ENCODE results near the gene ANAPC5.
"Not testable (repeated sequence)": the region's sequence is repeated elsewhere in the genome, so short reads cannot be mapped to it uniquely, and the experiment has no call there.

The ANAPC5 gene

DNA sequence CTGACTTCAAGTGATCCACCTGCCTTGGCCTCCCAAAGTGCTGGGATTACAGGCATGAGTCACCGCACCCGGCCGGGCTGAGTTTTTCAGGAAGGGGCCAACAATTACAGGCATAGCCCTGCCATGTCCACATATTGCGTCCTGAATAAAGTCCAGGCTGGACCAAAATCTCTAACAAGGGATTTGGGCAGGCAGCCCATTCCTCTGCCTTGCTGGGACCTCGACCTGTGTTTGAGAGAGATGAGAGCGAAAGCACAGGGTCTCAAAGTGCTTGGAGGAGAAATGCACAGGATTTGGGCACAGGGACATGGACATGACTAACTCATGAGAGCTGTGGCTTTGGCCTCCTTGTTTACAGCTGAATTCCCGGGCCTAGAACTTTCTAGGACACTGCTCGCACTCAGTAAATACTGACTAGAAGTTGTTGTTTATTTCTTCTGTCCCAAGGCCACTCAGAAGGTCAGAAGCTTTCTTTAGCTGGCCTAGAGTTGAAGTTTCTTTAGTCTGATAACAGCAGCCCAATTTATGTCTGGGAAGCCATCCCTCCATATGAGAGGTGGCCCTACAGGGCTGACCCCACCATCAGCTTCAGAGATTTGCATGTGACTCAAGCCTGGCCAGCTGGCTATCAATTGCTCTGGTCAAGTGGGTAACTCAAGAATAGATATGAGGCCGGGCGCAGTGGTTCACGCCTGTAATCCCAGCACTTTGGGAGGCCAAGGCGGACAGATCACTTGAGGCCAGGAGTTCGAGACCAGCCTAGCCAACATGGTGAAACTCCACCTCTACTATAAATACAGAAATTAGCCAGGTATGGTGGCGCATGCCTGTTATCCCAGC lies 67.4 kb downstream of the ANAPC5 start:
- DNase-seq = no peak

DNA sequence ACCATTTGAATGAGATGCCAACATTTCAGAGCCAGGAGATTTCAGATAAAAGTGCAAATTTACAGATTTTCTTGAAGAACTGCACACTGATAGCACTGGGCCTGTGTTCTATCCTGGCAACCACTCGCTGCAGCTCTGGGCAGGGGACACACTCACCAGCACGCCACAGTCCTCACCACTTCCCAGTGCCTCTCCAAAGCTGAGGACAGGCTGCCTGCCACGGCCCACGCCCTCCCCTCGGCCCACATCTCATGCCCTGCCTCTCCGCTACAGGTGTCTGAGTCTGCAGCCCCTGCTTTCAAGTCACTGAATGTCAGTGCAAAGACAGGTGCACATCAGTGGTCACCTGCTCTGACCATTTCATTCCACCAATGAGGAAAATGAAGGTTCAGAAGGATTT lies 68.4 kb downstream of the ANAPC5 start:
- no peak for DNase-seq

DNA sequence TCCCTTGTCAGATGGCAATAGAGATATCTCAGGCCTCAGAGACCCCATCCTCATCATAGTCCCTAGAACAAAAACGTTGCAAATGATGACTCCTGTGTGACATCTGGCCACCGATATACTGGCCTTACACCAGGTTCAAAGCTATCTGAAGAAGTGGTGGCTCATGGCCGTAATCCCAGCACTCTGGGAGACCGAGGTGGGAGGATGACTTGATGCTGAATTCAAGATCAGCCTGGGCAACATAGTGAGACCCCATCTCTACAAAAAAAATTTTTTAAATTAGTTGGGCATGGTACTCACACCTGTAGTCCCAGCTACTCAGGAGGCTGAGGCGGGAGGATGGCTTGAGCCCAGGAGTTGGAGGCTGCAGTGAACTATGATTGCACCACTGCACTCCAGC lies 68.8 kb downstream of the ANAPC5 start:
- no peak for DNase-seq

DNA sequence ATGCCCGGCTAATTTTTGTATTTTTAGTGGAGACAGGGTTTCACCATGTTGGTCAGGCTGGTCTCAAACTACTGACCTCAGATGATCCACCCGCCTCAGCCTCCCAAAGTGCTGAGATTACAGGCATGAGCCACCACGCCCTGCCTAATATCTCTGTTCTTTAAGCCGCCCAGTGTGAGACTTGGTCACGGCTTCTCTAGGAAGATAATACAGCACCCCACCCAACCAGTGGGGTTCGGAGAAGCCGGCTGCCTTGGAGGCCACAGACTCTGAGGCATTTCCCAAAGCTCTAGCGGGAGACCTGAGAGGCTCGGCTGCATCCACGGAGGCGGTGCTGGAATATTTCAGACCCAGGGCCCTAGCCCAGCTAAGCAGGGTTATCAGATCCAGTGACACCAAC lies 69.3 kb downstream of the ANAPC5 start:
- DNase-seq = not testable (repeated sequence)

DNA sequence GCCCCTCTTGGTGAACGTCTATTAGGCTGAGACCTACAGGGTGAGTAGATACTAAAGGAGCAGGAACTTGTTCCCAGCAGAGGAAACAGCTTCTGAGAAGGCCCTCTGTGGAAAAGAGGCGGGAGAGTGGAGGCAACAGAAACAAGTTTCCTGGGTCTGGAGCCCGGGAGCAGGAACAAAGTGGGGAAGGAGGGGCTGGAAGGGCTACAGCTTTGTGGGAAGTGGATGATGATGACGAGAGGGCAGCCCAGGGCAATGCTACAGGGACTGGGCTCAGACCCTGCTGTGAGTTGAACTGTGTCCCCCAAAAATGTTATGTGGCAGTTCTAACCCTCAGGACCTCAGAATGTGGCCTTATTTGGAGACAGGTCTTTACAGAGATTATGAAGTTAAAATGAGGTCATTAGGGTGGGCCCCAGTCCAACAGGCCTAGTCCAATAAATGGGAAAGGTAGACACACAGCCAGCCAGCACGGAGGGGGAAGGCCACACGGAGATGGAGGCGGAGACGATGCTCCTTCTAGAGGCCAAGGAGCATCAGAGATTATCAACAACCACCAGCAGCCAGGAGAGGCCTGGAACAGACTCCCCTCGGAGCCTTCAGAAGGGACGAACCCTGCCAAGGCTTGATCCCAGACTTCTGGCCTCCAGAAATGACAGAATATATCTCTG lies 70.0 kb downstream of the ANAPC5 start:
- DNase-seq = no peak

DNA sequence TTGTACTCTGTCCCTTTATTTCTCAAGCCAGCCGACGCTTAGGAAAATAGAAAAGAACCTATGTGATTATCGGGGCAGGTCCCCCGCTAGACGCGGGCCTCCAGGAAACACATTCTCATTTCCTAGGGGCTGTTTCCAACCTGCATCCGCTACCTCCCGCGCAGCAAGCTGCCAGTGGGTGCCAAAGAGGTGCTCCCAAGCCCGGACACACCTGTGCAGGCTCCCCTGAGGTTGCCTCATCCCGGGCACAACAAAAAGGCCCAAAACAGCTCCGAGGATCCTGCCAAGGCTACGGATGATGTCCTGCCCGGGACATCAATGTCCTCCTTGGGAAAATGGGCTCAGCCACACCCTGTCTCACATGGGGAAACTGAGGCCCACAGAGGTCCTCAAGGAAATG lies 71.1 kb downstream of the ANAPC5 start:
- not testable (repeated sequence) for DNase-seq

DNA sequence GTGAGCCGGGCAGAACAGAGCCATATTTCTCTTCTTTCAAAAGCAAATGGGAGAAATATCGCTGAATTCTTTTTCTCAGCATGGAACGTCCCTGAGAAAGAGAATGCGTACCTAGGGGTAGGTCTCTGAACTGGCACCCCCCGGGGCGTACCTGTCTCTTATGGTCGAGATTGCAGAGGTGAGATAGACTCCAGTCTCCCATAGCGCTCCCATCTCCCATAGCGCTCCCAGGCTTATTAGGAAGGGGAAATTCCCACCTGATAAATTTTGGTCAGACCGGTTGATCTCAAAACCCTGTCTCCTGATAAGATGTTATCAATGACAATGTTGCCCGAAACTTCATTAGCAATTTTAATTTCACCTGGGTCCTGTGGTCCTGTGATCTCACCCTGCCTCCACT lies 71.7 kb downstream of the ANAPC5 start:
- not testable (repeated sequence) for DNase-seq

DNA sequence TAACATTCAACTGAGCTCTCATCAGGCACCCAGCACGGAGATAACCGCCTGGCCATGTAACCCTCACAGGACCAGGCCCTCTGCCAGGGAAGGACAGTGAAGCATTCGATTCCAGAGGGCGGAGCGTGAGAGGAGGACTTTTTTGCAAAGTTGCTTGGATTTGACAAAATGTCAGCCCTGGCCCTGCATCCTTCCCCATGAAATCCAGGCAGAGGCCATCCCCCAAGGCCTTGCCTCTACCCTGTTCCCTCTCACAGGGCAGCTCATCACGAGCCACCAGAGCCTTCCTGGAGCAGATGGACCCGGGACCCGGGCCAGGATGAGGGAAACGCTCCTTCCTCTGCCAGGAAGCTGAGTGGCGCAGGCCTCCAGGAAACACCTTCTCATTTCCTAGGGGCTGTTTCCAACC lies 72.7 kb downstream of the ANAPC5 start:
- no peak for DNase-seq

DNA sequence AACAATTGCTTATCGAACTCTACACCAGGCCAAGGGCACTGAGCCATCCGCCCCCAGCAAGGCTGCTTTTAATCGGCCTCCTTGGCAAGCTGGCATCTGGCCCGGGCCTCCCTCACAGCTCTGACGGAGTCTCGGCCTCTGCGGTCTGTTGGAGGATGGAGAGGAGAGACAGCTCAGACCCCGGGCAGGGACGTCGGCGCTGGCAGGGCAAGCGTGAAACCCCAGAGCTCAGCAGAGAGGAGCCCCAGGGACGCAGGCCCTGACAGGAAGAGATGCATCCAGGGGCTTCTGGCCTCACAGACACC lies 73.2 kb downstream of the ANAPC5 start:
- DNase-seq = no peak

DNA sequence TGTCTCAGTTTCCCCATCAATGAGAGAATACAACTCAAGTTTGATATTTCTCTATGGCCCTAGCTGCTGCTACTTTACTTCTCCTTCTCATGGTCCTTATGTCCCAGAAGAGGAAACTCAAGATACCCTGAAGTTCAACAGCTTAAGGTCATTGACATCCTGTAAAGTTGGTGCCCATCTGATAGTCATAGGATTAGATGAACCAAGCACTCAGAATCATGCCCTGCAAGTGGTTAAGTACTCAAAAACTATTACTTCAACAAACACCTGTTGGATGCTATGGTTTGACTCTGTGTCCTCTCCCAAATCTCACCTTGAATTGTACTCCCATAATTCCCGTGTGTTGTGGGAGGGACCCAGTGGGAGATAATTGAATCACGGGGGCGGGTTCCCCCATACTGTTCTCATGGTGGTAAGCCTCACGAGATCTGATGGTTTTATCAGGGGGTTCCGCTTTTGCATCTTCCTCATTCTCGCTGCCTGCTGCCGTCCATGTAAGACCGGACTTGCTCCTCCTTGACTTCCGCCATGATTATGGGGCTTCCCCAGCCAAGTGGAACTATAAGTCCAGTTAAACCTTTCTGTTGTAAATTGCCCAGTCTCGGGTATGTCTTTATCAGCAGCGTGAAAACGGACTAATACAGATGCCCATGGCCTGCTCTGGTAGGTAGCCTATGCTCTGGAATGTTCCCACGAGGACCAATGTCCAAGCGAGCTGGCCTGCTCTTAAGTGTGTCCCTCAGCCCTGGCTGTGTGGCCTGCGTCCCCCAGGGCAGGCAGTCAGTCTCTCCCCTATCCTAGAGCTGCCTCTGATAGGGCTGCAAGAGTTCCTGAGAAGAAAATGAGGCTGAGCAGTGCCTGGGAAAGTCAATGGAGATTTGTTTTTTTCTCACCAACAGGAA lies 73.8 kb downstream of the ANAPC5 start:
- DNase-seq = no peak

DNA sequence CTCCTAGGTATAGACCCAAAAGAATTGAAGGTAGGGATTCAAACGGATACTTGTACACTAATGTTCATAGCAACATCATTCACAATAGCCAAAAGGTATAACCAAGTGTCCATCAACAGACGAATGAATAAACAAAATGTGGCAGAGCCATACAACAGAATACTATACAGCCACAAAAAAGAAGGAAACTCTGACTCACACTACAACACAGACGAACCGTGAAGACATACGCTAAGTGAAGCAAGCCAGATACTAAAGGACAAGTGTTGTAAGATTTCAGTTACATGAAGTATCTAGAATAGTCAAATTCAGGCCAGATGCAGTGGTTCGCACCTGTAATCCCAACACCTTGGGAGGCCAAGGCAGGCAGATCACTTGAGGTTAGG lies 74.8 kb downstream of the ANAPC5 start:
- no peak for DNase-seq

DNA sequence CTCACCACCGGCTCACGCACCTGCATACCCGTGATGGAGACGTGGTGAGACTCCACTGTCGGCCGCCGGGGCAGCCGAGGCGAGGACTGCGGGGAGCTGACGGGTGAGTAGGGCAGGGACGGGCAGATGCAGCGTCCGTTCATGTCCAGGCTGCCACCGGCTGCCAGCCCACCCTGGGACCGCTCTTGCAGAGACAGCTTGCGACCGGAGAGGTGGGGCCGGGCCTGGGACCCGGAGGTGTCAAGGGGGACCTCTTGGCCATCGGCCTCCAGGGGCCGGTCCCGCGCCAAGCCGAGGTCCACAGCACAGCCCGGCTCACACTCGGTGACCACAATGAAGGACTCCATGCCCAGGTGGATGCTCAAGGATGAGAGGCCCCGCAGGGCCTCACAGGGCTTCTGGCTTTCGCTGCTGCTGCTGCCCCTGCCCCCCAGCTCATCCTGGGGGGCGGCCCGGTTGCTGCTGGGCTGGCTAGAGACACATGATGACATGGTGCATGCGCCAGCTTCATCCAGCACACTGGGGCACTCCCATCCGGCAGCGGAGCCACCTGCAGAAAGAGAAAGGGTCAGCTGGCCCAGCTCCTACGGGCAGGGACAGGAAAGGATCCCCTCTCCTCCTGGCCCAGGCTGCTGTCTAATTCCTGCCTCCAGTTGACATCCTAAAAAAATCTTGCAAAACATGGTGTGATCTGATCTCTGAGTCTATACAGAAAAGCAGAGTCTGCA lies 78.0 kb downstream of the ANAPC5 start:
- DNase-seq = no peak

DNA sequence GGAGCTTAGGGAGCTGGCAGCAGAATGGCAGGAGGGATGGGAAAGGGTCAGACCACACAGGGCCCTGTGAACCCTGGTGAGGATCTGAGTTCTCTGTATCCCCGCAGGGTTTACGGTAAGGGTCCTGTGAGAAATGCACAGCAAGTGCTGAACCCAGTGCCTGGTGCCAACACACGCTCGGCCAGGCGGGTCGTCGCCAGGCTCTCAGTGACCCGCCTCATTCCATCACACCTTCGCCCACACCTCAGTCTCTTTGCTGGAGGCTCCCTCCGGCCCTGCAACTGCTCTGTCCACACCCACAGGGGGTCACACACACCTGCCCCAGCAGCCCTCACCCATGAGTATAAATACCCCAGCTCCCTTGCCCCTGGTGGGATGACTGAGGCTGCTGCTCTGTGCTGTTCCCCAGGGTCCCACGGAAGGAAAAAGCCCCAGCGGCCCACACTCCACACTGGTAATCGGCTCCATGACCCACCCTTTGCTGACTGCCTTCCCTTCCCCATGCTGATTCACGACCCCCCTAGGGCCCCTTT lies 78.8 kb downstream of the ANAPC5 start:
- DNase-seq = no peak

DNA sequence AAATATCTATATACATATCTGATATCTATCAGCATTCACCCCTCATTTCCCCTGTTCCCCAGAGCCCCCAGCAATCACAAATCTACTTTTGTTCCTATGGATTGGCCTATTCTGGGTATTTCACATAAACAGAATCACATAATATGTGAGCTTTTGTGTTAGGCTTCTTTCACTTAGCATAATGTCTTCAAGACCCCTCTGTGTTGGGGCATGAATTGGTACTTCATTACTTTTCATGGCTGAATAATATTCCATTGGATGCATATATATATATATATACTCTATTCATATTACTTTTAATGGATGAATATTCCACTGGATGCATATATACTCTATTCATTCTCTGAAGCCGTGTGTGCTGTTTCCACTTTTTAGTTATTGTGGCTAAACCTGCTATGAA lies 84.4 kb downstream of the ANAPC5 start:
- DNase-seq = no peak

DNA sequence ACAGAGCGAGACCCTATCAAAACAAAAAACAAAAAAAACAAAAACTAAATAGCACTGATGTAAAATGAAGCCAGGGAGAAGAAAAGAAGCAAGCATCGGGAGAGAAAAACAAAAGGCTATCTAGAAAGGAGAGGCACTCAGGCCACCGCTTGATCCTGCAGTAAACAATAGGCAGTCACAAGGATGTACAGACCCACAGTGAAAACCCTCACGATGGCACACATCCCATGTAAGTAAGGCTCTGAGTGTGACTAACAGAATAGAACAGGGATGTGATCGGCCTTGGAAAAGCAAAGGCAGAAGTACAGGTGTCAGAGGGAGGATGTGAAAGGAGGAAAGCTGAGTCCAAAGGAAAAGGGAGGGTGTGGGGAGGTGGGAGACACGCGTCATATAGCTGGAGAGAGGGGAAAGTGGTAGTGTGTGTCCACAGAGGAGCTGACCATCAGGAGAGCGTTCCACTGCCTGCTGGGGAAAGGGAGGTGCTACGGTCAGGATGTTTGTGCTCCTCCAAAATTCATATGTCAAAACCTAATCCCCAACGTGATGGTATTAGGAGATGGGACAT lies 87.2 kb downstream of the ANAPC5 start:
- no peak for DNase-seq

DNA sequence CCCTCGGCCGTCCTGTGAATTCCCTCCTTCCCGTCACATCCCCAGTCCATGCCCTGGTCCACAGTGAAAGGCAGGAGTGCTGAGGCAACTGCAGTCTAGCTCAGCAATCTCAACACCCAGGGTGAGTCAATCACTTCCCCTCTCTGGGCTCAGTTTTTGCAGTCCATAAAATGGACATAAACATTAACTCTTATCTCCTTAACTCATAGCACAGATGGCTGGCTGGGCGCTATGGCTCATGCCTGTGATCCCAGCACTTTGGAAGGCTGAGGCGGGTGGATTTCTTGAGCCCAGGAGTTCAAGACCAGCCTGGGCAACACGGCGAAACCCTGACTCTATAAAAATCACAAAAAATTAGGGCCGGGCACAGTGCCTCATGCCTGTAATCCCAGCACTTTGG lies 88.1 kb downstream of the ANAPC5 start:
- DNase-seq = no peak

DNA sequence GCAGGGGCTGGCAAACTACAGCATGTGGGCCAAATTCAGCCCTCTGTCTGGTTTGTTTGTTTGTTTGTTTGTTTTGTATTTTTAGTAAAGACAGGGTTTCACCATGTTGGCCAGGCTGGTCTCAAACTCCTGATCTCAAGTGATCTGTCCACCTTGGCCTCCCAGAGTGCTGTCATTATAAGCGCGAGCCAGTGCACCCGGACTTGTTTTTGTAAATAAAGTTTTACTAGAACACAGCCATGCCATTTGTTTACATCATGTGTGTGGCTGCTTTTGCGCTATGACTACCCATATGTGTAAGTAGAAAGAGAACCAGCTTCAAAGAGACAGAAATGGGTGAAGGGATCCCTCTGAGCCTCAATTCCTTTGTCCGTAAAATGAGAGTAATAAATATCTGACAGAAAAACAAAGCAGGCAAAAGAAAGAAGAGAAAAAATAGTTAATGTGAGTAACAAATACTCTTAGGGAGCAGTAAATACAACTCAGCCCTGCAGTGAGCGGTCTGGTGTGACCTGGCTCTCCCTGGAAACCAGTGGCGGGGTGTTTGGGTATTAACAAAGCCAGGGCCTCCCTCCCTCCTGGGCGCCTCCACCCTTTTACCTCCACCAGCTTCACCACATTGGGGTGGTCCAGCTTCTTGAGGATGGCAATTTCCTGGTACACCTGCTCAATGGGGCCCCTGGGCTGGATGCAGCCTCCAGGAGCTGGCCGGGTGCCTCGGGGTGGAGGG lies 88.8 kb downstream of the ANAPC5 start:
- no peak for DNase-seq

DNA sequence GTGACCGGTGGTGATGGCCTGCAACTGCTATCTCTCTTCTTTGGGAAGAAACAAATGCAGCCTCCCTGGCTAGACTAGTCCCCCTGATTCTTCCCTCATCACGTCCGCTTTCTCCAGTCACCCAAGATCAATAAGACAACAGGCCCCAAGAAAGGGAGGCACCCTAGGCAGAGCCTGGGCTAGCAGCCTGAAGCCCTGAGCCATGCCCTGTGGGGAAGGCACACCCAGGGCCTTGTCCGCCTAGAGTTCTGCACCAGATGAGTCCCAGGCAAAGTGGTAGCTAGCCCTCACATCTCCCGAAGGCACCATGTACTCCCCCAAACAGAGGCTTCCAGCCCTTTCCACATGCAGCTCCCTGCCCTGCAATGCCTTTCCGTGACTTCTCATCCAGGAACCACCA lies 90.8 kb downstream of the ANAPC5 start:
- no peak for DNase-seq

DNA sequence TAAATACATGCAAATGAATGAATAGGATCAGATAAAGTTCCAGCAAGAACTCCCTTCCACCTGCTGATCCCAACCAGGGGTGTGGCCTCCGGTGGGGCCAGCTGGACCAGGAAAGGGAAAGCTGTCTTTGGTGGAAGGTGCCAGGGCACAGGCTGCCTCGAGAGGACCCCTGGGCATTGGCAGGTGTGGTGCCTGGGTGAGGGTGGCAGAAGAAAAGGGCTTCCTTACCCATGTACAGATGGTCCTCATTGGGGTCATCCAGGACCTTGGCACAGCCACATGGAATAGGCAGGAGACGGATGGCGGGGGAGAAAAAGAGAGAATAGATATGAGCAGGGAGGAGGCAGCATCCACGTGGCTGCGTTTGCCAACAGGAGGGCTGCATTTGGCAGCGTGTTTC lies 92.1 kb downstream of the ANAPC5 start:
- DNase-seq = no peak

DNA sequence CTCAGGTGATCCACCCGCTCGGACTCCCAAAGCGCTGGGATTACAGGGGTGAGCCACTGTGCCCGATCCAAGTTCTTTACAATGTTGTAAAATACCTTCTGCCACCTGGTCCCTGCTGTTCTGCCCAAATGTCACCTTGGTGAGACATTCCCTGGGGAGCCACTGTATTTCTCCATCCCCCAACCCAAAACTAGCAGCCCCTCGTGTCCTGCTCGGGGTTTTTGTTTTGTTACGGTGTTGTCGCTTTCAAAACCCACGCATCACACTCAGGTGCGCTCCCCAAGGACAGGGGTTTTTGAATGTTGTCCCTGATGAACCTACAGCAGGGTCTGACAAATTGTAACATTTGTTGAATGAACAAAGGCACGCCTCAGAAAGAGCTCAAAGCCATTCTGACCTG lies 93.1 kb downstream of the ANAPC5 start:
- no peak for DNase-seq

Data from SHP77 treated with DMSO at 0.1 percent for 48 hours (cell line).